ENCODE results near the gene TULP4. TPM values are rescaled to one million over a fixed set of nuclear protein-coding genes. Genes with fewer than 3 reads are reported as not detected.
"Not testable (repeated sequence)": the region's sequence is repeated elsewhere in the genome, so short reads cannot be mapped to it uniquely, and the experiment has no call there.

The TULP4 gene
- total and polyA plus RNA-seq, 7 experiments from 2014 or later: 33.3 to 79.0 (median 51.8) TPM

DNA sequence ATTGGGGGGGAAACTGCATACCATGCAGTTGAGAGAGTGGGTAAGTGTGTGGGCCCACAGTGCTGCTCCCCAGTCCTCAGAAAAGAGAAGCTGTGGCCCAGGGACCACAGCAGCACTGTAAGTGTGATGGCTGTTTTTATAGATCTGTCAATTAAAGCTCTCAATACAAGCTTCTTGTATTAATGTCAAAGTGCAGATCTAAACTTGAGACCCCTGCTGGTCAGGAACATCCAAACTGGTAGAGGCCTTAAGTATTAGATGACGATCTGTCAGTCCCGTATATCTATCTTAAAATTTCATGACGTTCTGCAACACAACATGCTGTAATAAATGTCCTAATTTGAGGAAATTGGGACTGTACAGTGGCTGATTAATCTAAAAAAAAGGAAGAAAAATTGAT lies 74.8 kb downstream of the TULP4 start:
- Histone ChIP-seq H3K9me3 (ENCODE audit: control insufficient read depth in 2 of 3, low read length in 3 of 3) (peaks cover 0 to 5% (median 0%) of the 10 kb centered on the region in 3 experiments), H3K4me3 (ENCODE audit: low read length) (no peak overlapping the region), H3K36me3 (ENCODE audit: control insufficient read depth in 2 of 3, insufficient read depth in 3 of 3, low read length in 3 of 3) (no peaks in the 10 kb centered on the region), H3K27ac (ENCODE audit: low read depth, low read length) (no peak overlapping the region), H3K4me1 (ENCODE audit: control insufficient read depth in 2 of 2, insufficient read depth in 2 of 2, low read length in 2 of 2) (no peaks in the 10 kb centered on the region), H3K27me3 (ENCODE audit: control insufficient read depth in 2 of 2, insufficient read depth in 2 of 2, low read length in 2 of 2) (no peaks in the 10 kb centered on the region)
- Mint-ChIP-seq H3K4me3 (no peak overlapping the region), H3K9me3 (peaks cover 0 to 10% (median 4%) of the 10 kb centered on the region in 11 donors), H3K27me3 (no peaks in the 10 kb centered on the region), H3K36me3 (peaks cover 4 to 17% (median 13%) of the 10 kb centered on the region in 5 donors), H3K27ac (no peak overlapping the region), H3K4me1 (peaks cover 0 to 24% (median 16%) of the 10 kb centered on the region in 7 donors)
- ChIA-PET POLR2A (interaction anchor here (0.6 kb wide), 1 partner anchor 33 kb away, joined by 3 read pairs; no protein-coding TSS in a partner anchor), CTCF (interaction anchor here (0.9 to 1.6 kb wide), 4 partner anchors 166 to 173 kb away, joined by 3 to 7 read pairs (median 4); no protein-coding TSS in a partner anchor)
- intact Hi-C loops (cut with micrococcal nuclease): loop anchor here (1.0 kb wide), 1 partner anchor 166 kb away; no protein-coding TSS in a partner anchor
- DNase-seq: peak in 4 of 9 donors; percentile 5 to 17 (median 10)
- peak; percentile 20 for ATAC-seq

DNA sequence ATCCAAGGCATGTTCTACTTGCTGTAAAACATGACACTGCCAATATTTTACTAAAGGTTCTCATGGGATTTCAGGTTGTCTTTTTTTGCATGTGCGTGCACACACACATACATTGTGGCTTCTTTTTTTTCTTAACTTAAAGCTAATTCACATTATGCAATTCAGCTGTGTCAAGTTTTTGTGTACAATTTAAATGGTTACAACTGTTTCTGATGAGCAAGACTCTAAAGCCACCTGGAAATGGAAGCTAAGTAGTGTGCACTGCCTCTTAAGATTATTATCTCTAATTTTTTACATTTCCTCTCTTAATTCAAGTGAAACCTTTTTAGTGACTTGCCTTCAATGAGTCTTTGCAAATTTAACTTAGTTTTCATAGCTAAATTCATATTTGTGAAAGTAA lies 75.3 kb downstream of the TULP4 start:
- Histone ChIP-seq H3K27me3 (ENCODE audit: control insufficient read depth in 2 of 2, insufficient read depth in 2 of 2, low read length in 2 of 2) (no peaks in the 10 kb centered on the region), H3K9me3 (ENCODE audit: control insufficient read depth in 2 of 3, low read length in 3 of 3) (peaks cover 0 to 5% (median 0%) of the 10 kb centered on the region in 3 experiments), H3K4me1 (ENCODE audit: control insufficient read depth in 2 of 2, insufficient read depth in 2 of 2, low read length in 2 of 2) (no peaks in the 10 kb centered on the region), H3K4me3 (ENCODE audit: low read length) (no peak overlapping the region), H3K36me3 (ENCODE audit: control insufficient read depth in 2 of 3, insufficient read depth in 3 of 3, low read length in 3 of 3) (no peaks in the 10 kb centered on the region), H3K27ac (ENCODE audit: low read depth, low read length) (no peak overlapping the region)
- H3K9me3 Mint-ChIP-seq: peaks cover 0 to 14% (median 5%) of the 10 kb centered on the region in 11 donors
- H3K4me1 Mint-ChIP-seq: peaks cover 0 to 19% (median 10%) of the 10 kb centered on the region in 7 donors
- no peaks in the 10 kb centered on the region for H3K27me3 Mint-ChIP-seq
- ChIA-PET POLR2A (no interaction called here), CTCF (interaction anchor here (0.7 to 1.6 kb wide), 3 partner anchors 18 to 173 kb away, joined by 3 to 7 read pairs (median 5); no protein-coding TSS in a partner anchor)
- ATAC-seq: no peak
- intact Hi-C loops (cut with micrococcal nuclease): loop anchor here (1.0 kb wide), 1 partner anchor 166 kb away; no protein-coding TSS in a partner anchor
- H3K36me3 Mint-ChIP-seq: peaks cover 4 to 21% (median 14%) of the 10 kb centered on the region in 5 donors
- DNase-seq: no peak
- no peak overlapping the region for H3K4me3 Mint-ChIP-seq
- no peak overlapping the region for H3K27ac Mint-ChIP-seq

- H3K4me1 ChIP-seq (ENCODE audit: control insufficient read depth in 2 of 2, insufficient read depth in 2 of 2, low read length in 2 of 2): no peaks in the 10 kb centered on the region
- no peak overlapping the region for H3K27ac Mint-ChIP-seq
- intact Hi-C loops (cut with micrococcal nuclease): no loop called here
- POLR2A ChIA-PET: interaction anchor here (1.2 kb wide), 1 partner anchor 12 kb away, joined by 4 read pairs; no protein-coding TSS in a partner anchor
- ATAC-seq (no peak), DNase-seq (no peak)
- H3K36me3 ChIP-seq (ENCODE audit: control insufficient read depth in 2 of 3, insufficient read depth in 3 of 3, low read length in 3 of 3): peaks cover 0 to 4% (median 0%) of the 10 kb centered on the region in 3 experiments
- peaks cover 0 to 13% (median 7%) of the 10 kb centered on the region in 7 donors for H3K4me1 Mint-ChIP-seq
- H3K27ac ChIP-seq (ENCODE audit: low read depth, low read length): no peak overlapping the region
- peaks cover 0 to 5% (median 0%) of the 10 kb centered on the region in 3 experiments for H3K9me3 ChIP-seq (ENCODE audit: control insufficient read depth in 2 of 3, low read length in 3 of 3)
- no peaks in the 10 kb centered on the region for H3K27me3 ChIP-seq (ENCODE audit: control insufficient read depth in 2 of 2, insufficient read depth in 2 of 2, low read length in 2 of 2)
- H3K36me3 Mint-ChIP-seq: peaks cover 5 to 25% (median 16%) of the 10 kb centered on the region in 5 donors
- CTCF ChIA-PET: no interaction called here
- H3K27me3 Mint-ChIP-seq: no peaks in the 10 kb centered on the region
- no peak overlapping the region for H3K4me3 Mint-ChIP-seq
- no peak overlapping the region for H3K4me3 ChIP-seq (ENCODE audit: low read length)
- peaks cover 0 to 14% (median 5%) of the 10 kb centered on the region in 11 donors for H3K9me3 Mint-ChIP-seq
Observed at GRCh38 chr6:158388727-158389126, 76.5 kb downstream of the TULP4 start.

DNA sequence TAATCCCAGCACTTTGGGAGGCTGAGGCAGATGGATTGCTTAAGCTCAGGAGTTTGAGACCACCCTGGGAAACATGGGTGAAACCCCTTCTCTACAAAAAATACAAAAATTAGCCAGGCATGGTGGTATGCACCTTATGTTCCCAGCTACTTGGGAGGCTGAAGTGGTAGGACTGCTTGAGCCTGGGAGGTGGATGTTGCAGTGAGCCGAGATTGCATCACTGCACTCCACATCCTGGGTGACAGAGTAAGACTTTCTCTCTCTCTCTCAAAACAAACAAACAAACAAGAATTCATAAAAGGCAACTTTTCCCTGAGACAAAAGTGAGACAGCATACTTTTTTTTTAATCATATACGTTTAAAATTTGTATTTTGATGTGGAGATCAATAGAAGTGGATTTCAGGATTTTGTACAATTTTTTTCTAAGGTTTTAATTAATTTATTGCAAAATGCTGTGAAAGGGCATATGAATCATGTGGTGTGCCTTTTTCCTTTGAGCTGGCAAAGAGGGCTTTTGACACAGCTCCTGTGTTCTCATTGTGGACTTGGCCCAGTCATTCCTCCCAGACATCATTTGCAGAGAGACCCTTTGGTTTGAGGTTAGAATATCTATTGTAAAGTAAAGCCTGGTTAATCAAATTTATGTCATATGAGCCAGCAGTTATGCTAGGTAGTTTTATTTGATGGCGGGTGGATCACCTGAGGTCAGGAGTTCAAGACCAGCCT lies 77.1 kb downstream of the TULP4 start:
- H3K27me3 Mint-ChIP-seq: no peaks in the 10 kb centered on the region
- H3K36me3 Mint-ChIP-seq: peaks cover 8 to 30% (median 21%) of the 10 kb centered on the region in 5 donors
- Histone ChIP-seq H3K27me3 (ENCODE audit: control insufficient read depth in 2 of 2, insufficient read depth in 2 of 2, low read length in 2 of 2) (no peaks in the 10 kb centered on the region), H3K4me3 (ENCODE audit: low read length) (no peak overlapping the region), H3K27ac (ENCODE audit: low read depth, low read length) (no peak overlapping the region), H3K4me1 (ENCODE audit: control insufficient read depth in 2 of 2, insufficient read depth in 2 of 2, low read length in 2 of 2) (no peaks in the 10 kb centered on the region), H3K36me3 (ENCODE audit: control insufficient read depth in 2 of 3, insufficient read depth in 3 of 3, low read length in 3 of 3) (peaks cover 0 to 4% (median 0%) of the 10 kb centered on the region in 3 experiments), H3K9me3 (ENCODE audit: control insufficient read depth in 2 of 3, low read length in 3 of 3) (peaks cover 0 to 5% (median 0%) of the 10 kb centered on the region in 3 experiments)
- ChIA-PET POLR2A (interaction anchor here (1.2 kb wide), 1 partner anchor 12 kb away, joined by 4 read pairs; no protein-coding TSS in a partner anchor), CTCF (interaction anchor here (0.8 kb wide), 1 partner anchor 168 kb away, joined by 3 read pairs; no protein-coding TSS in a partner anchor)
- ATAC-seq (no peak), DNase-seq (no peak)
- H3K4me3 Mint-ChIP-seq: no peak overlapping the region
- intact Hi-C loops (cut with micrococcal nuclease): no loop called here
- peaks cover 0 to 14% (median 5%) of the 10 kb centered on the region in 11 donors for H3K9me3 Mint-ChIP-seq
- peaks cover 0 to 19% (median 10%) of the 10 kb centered on the region in 7 donors for H3K4me1 Mint-ChIP-seq
- H3K27ac Mint-ChIP-seq: no peak overlapping the region

DNA sequence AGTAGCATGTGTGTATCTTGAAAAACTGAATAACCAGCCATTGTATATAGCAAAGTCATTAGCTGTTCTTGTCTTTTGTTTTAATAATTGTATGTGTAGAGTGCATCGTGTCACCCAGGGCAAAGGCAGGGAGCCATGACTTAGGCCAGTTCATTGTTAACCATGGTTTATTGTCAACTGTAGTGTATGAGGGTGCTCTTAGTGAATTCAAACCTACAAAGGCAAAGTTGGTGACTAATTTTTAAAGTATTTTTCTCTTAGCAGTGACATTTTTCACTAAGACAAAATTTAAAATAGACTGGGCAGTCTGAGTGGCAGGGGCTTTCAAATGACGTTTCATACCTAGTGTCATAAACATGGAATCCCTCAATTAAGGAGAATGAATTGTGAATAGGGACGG lies 79.0 kb downstream of the TULP4 start:
- Histone ChIP-seq H3K4me3 (ENCODE audit: low read length) (no peak overlapping the region), H3K36me3 (ENCODE audit: control insufficient read depth in 2 of 3, insufficient read depth in 3 of 3, low read length in 3 of 3) (peaks cover 0 to 4% (median 0%) of the 10 kb centered on the region in 3 experiments), H3K9me3 (ENCODE audit: control insufficient read depth in 2 of 3, low read length in 3 of 3) (peaks cover 0 to 5% (median 0%) of the 10 kb centered on the region in 3 experiments), H3K4me1 (ENCODE audit: control insufficient read depth in 2 of 2, insufficient read depth in 2 of 2, low read length in 2 of 2) (no peaks in the 10 kb centered on the region), H3K27ac (ENCODE audit: low read depth, low read length) (no peak overlapping the region), H3K27me3 (ENCODE audit: control insufficient read depth in 2 of 2, insufficient read depth in 2 of 2, low read length in 2 of 2) (no peaks in the 10 kb centered on the region)
- DNase-seq: no peak
- intact Hi-C loops (cut with micrococcal nuclease): no loop called here
- H3K4me3 Mint-ChIP-seq: no peak overlapping the region
- CTCF ChIA-PET: no interaction called here
- peaks cover 0 to 14% (median 5%) of the 10 kb centered on the region in 11 donors for H3K9me3 Mint-ChIP-seq
- H3K27ac Mint-ChIP-seq: no peak overlapping the region
- ATAC-seq: no peak
- POLR2A ChIA-PET: no interaction called here
- H3K27me3 Mint-ChIP-seq: no peaks in the 10 kb centered on the region
- H3K4me1 Mint-ChIP-seq: peaks cover 0 to 26% (median 14%) of the 10 kb centered on the region in 7 donors
- H3K36me3 Mint-ChIP-seq: peaks cover 8 to 35% (median 25%) of the 10 kb centered on the region in 5 donors

GRCh38 chr6:158391977-158392376 lies 79.7 kb downstream of the TULP4 start:
- DNase-seq; intact Hi-C loops (cut with micrococcal nuclease); H3K9me3 ChIP-seq (ENCODE audit: control insufficient read depth in 2 of 3, low read length in 3 of 3); H3K27me3 Mint-ChIP-seq; H3K4me1 ChIP-seq (ENCODE audit: control insufficient read depth in 2 of 2, insufficient read depth in 2 of 2, low read length in 2 of 2); CTCF ChIA-PET; H3K4me3 ChIP-seq (ENCODE audit: low read length); ATAC-seq; H3K27ac ChIP-seq (ENCODE audit: low read depth, low read length); H3K27ac Mint-ChIP-seq; H3K36me3 ChIP-seq (ENCODE audit: control insufficient read depth in 2 of 3, insufficient read depth in 3 of 3, low read length in 3 of 3); H3K27me3 ChIP-seq (ENCODE audit: control insufficient read depth in 2 of 2, insufficient read depth in 2 of 2, low read length in 2 of 2); H3K4me3 Mint-ChIP-seq: not testable (repeated sequence)
- POLR2A ChIA-PET: interaction anchor here (0.6 kb wide), 1 partner anchor 12 kb away, joined by 5 read pairs; no protein-coding TSS in a partner anchor
- peaks cover 0 to 14% (median 5%) of the 10 kb centered on the region in 11 donors for H3K9me3 Mint-ChIP-seq
- peaks cover 0 to 27% (median 14%) of the 10 kb centered on the region in 7 donors for H3K4me1 Mint-ChIP-seq
- peaks cover 8 to 38% (median 25%) of the 10 kb centered on the region in 5 donors for H3K36me3 Mint-ChIP-seq

Measured in naive thymus-derived CD4-positive, alpha-beta T cell (primary cell).